Panc1 (cell line): Measurements from ENCODE around the gene MYF5. TPM values are rescaled to one million over a fixed set of nuclear protein-coding genes. Genes with fewer than 3 reads are reported as not detected.

Source experiments
- ATAC-seq: fragments of 200-7000 bp; cut with Tn5 transposase; 2 replicates; pipeline ENCODE4 v1.9.1; 2020; ENCODE audit warnings: mild to moderate bottlenecking, moderate library complexity
- BruUV-seq: library from RNA; stranded (reverse); fragments of 400-500 nt; replicated peaks from 2 replicates; lab custom pipeline; 2021; lab: Mats Ljungman, UMichigan
- CTCF ChIA-PET: fragments of 300-600 bp; sonication (Branson Sonifier 250); formaldehyde crosslinking; loops from one replicate; lab custom pipeline; 2022; ENCODE audit warnings: antibody characterized with exemption; lab: Charles Lee
- POLR2A ChIA-PET: fragments of 300-600 bp; sonication (Branson Sonifier 250); formaldehyde crosslinking; loops from one replicate; lab custom pipeline; 2022; ENCODE audit warnings: antibody characterized with exemption; lab: Charles Lee
- DNase-seq: peaks from one replicate; pipeline ENCODE4 v3.0.0-alpha.2; 2010; ENCODE audit warnings: low read depth, low spot score
- H3K27ac ChIP-seq: 2 replicates; pipeline ENCODE4 v1.5.1; 2011; ENCODE audit warnings: mild to moderate bottlenecking, low read length, inconsistent platforms
- H3K27me3 ChIP-seq: fragments of 200-500 bp; sonication (Bioruptor generic); 2 replicates; pipeline ENCODE4 v1.6.0; 2014; ENCODE audit warnings: low read length, inconsistent platforms; ENCODE audit not compliant: control insufficient read depth, insufficient read depth
- H3K36me3 ChIP-seq: fragments of 200-500 bp; sonication (Bioruptor generic); 2 replicates; pipeline ENCODE4 v1.5.1; 2014; ENCODE audit warnings: inconsistent platforms, mild to moderate bottlenecking, low read length, moderate library complexity; ENCODE audit not compliant: control insufficient read depth, insufficient read depth
- H3K4me1 ChIP-seq: 2 replicates; pipeline ENCODE4 v1.5.1; 2011; ENCODE audit warnings: inconsistent platforms, mild to moderate bottlenecking, low read length, moderate library complexity; ENCODE audit not compliant: control insufficient read depth, insufficient read depth
- H3K4me3 ChIP-seq, 2 experiments: 2 replicates each; pipeline ENCODE4 v1.5.1; 2011 to 2012; ENCODE audit warnings: low read depth in 2 of 2, low read length in 2 of 2, mild to moderate bottlenecking in 2 of 2, inconsistent platforms in 1 of 2, moderate library complexity in 1 of 2
- H3K9me3 ChIP-seq: fragments of 200-500 bp; sonication (Bioruptor generic); 2 replicates; pipeline ENCODE4 v1.5.1; 2014; ENCODE audit warnings: low read depth, mild to moderate bottlenecking, inconsistent platforms, low read length, moderate library complexity; ENCODE audit not compliant: control insufficient read depth, insufficient read depth
- POLR2AphosphoS5 ChIP-seq: IDR thresholded peaks from 2 replicates; pipeline ENCODE4 v1.6.1; 2012; ENCODE audit warnings: mild to moderate bottlenecking, low read depth, low read length, moderate library complexity
- SIN3A ChIP-seq: IDR thresholded peaks from 2 replicates; pipeline ENCODE4 v1.6.1; 2012; ENCODE audit warnings: low read depth, mild to moderate bottlenecking, low read length, moderate library complexity, borderline replicate concordance; ENCODE audit not compliant: insufficient read depth
- TCF7L2 ChIP-seq: IDR thresholded peaks from 2 replicates; pipeline ENCODE4 v1.6.1; 2011; ENCODE audit warnings: mild to moderate bottlenecking, low read depth, low read length, inconsistent platforms
- in situ Hi-C: cut with HindIII; loops from 2 replicates; pipeline ENCODE4 v1.10.0; 2016; ENCODE audit warnings: low sequenced_read_pairs, low pct_unique_long_range_greater_than_20kb
- intact Hi-C: fragments of 100-400 bp; cut with micrococcal nuclease; formaldehyde crosslinking; loops from one replicate; pipeline ENCODE4 v1.10.0; 2022; ENCODE audit not compliant: unreplicated experiment
- total RNA-seq: library from RNA; stranded (reverse); gene quantifications from one replicate; pipeline ENCODE4 v1.2.1, GENCODE V29; 2021; ENCODE audit not compliant: unreplicated experiment
- TF ChIP-seq, protein P1 (sequence below): fragments of 450-650 bp; IDR thresholded peaks from 2 replicates; pipeline ENCODE4 v1.5.1; 2017; ENCODE audit warnings: mild to moderate bottlenecking
- TF ChIP-seq, protein P2 (sequence below), 2 experiments: IDR thresholded peaks; 2 replicates each; pipeline ENCODE4 v1.6.1; 2011 to 2012; ENCODE audit warnings: low read depth in 2 of 2, control low read depth in 1 of 2, low read length in 1 of 2, mild to moderate bottlenecking in 1 of 2, moderate library complexity in 1 of 2; ENCODE audit not compliant: insufficient read depth in 1 of 2

MYF5 gene
- total RNA-seq, 1 experiment from 2014 or later: not detected

- Histone ChIP-seq H3K4me1 (no peaks in the 10 kb centered on the region), H3K27me3 (no peaks in the 10 kb centered on the region), H3K4me3 (no peak overlapping the region), H3K9me3 (no peaks in the 10 kb centered on the region), H3K36me3 (no peaks in the 10 kb centered on the region), H3K27ac (no peak overlapping the region)
- DNase-seq (no peak), ATAC-seq (no peak)
- no peak for TF ChIP-seq TCF7L2
- TF ChIP-seq, protein P1, sequence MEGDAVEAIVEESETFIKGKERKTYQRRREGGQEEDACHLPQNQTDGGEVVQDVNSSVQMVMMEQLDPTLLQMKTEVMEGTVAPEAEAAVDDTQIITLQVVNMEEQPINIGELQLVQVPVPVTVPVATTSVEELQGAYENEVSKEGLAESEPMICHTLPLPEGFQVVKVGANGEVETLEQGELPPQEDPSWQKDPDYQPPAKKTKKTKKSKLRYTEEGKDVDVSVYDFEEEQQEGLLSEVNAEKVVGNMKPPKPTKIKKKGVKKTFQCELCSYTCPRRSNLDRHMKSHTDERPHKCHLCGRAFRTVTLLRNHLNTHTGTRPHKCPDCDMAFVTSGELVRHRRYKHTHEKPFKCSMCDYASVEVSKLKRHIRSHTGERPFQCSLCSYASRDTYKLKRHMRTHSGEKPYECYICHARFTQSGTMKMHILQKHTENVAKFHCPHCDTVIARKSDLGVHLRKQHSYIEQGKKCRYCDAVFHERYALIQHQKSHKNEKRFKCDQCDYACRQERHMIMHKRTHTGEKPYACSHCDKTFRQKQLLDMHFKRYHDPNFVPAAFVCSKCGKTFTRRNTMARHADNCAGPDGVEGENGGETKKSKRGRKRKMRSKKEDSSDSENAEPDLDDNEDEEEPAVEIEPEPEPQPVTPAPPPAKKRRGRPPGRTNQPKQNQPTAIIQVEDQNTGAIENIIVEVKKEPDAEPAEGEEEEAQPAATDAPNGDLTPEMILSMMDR: no peak
- no peak for TF ChIP-seq POLR2AphosphoS5
- TF ChIP-seq, protein P2, sequence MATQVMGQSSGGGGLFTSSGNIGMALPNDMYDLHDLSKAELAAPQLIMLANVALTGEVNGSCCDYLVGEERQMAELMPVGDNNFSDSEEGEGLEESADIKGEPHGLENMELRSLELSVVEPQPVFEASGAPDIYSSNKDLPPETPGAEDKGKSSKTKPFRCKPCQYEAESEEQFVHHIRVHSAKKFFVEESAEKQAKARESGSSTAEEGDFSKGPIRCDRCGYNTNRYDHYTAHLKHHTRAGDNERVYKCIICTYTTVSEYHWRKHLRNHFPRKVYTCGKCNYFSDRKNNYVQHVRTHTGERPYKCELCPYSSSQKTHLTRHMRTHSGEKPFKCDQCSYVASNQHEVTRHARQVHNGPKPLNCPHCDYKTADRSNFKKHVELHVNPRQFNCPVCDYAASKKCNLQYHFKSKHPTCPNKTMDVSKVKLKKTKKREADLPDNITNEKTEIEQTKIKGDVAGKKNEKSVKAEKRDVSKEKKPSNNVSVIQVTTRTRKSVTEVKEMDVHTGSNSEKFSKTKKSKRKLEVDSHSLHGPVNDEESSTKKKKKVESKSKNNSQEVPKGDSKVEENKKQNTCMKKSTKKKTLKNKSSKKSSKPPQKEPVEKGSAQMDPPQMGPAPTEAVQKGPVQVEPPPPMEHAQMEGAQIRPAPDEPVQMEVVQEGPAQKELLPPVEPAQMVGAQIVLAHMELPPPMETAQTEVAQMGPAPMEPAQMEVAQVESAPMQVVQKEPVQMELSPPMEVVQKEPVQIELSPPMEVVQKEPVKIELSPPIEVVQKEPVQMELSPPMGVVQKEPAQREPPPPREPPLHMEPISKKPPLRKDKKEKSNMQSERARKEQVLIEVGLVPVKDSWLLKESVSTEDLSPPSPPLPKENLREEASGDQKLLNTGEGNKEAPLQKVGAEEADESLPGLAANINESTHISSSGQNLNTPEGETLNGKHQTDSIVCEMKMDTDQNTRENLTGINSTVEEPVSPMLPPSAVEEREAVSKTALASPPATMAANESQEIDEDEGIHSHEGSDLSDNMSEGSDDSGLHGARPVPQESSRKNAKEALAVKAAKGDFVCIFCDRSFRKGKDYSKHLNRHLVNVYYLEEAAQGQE (IDR thresholded peaks at IDR 0.05; ENCODE audit: insufficient read depth in 1 of 2, low read depth in 2 of 2, low read length in 1 of 2): no peak
- no peak for TF ChIP-seq SIN3A
- POLR2A ChIA-PET: no interaction called here
- in situ Hi-C loops (no loop called here), intact Hi-C loops (no loop called here)
- CTCF ChIA-PET: no interaction called here
- no TSS peak for BruUV-seq
These were observed 32.7 kb downstream of the MYF5 start for GRCh38 chr12:80749456-80749855.

GRCh38 chr12:80752464-80752863, 35.8 kb downstream of the MYF5 start:
- no peak overlapping the region for H3K27ac ChIP-seq
- H3K27me3 ChIP-seq: no peaks in the 10 kb centered on the region
- no TSS peak for BruUV-seq
- no peak for ATAC-seq
- no peak overlapping the region for H3K4me3 ChIP-seq
- POLR2A ChIA-PET: no interaction called here
- in situ Hi-C loops (no loop called here), intact Hi-C loops (no loop called here)
- H3K36me3 ChIP-seq: no peaks in the 10 kb centered on the region
- CTCF ChIA-PET: no interaction called here
- no peaks in the 10 kb centered on the region for H3K9me3 ChIP-seq
- H3K4me1 ChIP-seq: no peaks in the 10 kb centered on the region
- no peak for DNase-seq
- TF ChIP-seq, protein P1: no peak
- no peak for TF ChIP-seq POLR2AphosphoS5
- TF ChIP-seq TCF7L2: no peak
- TF ChIP-seq, protein P2 (IDR thresholded peaks at IDR 0.05; ENCODE audit: insufficient read depth in 1 of 2, low read depth in 2 of 2, low read length in 1 of 2): no peak
- no peak for TF ChIP-seq SIN3A
